ENCODE data around the gene CLRN2. TPM values are rescaled to one million over a fixed set of nuclear protein-coding genes. Genes with fewer than 3 reads are reported as not detected.

The CLRN2 gene
- polyA plus RNA-seq, 1 donor from 2014 or later = not detected

DNA sequence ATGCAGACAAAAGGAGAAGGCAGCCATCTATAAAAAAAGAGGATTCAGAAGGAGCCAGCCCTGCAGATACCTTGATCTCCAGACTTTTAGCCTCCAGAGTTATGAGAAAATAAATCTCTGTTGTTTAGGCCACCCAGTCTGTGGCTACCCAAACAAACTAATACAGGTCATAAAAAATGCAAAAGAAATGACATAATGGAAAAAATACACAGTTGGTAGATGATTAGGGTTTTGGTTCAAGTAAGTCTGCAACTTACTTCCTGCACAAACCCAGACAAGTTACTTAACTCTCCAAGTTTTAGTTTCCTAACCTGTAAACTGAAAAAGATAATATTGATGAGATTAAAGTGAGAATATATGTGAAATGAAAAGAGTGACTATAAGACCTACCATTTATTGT lies 14.4 kb upstream of the CLRN2 start:
- H3K9ac ChIP-seq (ENCODE audit: low read length) = no peak overlapping the region
- H3K79me2 ChIP-seq (replicated peaks; ENCODE audit: insufficient read depth, low read length) = no peaks in the 10 kb centered on the region
- no peaks in the 10 kb centered on the region for H3K9me2 ChIP-seq (ENCODE audit: insufficient read depth, low read length)
- peaks cover 4% of the 10 kb centered on the region for H3K36me3 ChIP-seq (ENCODE audit: insufficient read depth, low read length)
- no peaks in the 10 kb centered on the region for H3F3A ChIP-seq (ENCODE audit: insufficient read depth, low read length, poor library complexity, severe bottlenecking)
- no peaks in the 10 kb centered on the region for H4K20me1 ChIP-seq (ENCODE audit: insufficient read depth)
- TF ChIP-seq TAF1 (IDR thresholded peaks at IDR 0.05; ENCODE audit: low read depth) (no peak), EZH2 (IDR thresholded peaks at IDR 0.05; ENCODE audit: borderline replicate concordance, insufficient read depth, low read length, poor library complexity, severe bottlenecking) (no peak), RAD21 (conservative IDR thresholded peaks at IDR 0.05) (no peak), MXI1 (conservative IDR thresholded peaks at IDR 0.05; ENCODE audit: poor library complexity, severe bottlenecking) (no peak), SMC3 (conservative IDR thresholded peaks at IDR 0.05; ENCODE audit: poor library complexity) (no peak), POLR2AphosphoS5 (IDR thresholded peaks at IDR 0.05) (no peak), EP300 (conservative IDR thresholded peaks at IDR 0.05; ENCODE audit: poor library complexity, severe bottlenecking) (no peak)
- TF ChIP-seq, protein P1, sequence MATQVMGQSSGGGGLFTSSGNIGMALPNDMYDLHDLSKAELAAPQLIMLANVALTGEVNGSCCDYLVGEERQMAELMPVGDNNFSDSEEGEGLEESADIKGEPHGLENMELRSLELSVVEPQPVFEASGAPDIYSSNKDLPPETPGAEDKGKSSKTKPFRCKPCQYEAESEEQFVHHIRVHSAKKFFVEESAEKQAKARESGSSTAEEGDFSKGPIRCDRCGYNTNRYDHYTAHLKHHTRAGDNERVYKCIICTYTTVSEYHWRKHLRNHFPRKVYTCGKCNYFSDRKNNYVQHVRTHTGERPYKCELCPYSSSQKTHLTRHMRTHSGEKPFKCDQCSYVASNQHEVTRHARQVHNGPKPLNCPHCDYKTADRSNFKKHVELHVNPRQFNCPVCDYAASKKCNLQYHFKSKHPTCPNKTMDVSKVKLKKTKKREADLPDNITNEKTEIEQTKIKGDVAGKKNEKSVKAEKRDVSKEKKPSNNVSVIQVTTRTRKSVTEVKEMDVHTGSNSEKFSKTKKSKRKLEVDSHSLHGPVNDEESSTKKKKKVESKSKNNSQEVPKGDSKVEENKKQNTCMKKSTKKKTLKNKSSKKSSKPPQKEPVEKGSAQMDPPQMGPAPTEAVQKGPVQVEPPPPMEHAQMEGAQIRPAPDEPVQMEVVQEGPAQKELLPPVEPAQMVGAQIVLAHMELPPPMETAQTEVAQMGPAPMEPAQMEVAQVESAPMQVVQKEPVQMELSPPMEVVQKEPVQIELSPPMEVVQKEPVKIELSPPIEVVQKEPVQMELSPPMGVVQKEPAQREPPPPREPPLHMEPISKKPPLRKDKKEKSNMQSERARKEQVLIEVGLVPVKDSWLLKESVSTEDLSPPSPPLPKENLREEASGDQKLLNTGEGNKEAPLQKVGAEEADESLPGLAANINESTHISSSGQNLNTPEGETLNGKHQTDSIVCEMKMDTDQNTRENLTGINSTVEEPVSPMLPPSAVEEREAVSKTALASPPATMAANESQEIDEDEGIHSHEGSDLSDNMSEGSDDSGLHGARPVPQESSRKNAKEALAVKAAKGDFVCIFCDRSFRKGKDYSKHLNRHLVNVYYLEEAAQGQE (IDR thresholded peaks at IDR 0.05; ENCODE audit: borderline replicate concordance) = no peak
- TF ChIP-seq, protein P2, sequence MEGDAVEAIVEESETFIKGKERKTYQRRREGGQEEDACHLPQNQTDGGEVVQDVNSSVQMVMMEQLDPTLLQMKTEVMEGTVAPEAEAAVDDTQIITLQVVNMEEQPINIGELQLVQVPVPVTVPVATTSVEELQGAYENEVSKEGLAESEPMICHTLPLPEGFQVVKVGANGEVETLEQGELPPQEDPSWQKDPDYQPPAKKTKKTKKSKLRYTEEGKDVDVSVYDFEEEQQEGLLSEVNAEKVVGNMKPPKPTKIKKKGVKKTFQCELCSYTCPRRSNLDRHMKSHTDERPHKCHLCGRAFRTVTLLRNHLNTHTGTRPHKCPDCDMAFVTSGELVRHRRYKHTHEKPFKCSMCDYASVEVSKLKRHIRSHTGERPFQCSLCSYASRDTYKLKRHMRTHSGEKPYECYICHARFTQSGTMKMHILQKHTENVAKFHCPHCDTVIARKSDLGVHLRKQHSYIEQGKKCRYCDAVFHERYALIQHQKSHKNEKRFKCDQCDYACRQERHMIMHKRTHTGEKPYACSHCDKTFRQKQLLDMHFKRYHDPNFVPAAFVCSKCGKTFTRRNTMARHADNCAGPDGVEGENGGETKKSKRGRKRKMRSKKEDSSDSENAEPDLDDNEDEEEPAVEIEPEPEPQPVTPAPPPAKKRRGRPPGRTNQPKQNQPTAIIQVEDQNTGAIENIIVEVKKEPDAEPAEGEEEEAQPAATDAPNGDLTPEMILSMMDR (IDR thresholded peaks at IDR 0.05; ENCODE audit: poor library complexity, severe bottlenecking) = no peak
- H3K9me3 ChIP-seq (ENCODE audit: low read length) = no peaks in the 10 kb centered on the region
- no peak overlapping the region for H3K4me2 ChIP-seq (ENCODE audit: low read length)
- no peaks in the 10 kb centered on the region for H3K27me3 ChIP-seq (ENCODE audit: insufficient read depth, low read depth, low read length)
- H3K27ac ChIP-seq (ENCODE audit: low read length) = no peak overlapping the region
- H2AFZ ChIP-seq (ENCODE audit: low read depth, low read length) = no peak overlapping the region
- H3K4me3 ChIP-seq (ENCODE audit: low read length) = no peak overlapping the region

DNA sequence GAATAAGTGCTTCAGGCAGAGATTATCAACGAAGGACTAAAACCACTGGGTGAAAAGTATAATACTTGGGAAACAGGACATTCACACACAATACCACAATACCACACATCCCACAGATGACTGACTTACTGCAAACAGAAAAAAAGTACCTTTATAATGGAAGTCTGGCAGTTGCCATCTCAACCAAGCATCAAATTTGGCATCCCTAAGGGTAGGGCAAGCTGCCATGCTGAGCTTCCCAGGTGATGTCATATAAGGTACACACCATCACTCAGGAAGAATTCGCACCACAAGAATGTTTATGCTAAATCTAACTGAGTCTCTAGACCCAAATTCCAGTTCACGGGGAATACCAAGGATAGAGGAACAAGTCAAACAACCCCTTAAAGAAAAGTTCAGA lies 12.2 kb upstream of the CLRN2 start:
- Histone ChIP-seq H3K9ac (ENCODE audit: low read length) (no peak overlapping the region), H3K27ac (ENCODE audit: low read length) (no peak overlapping the region), H3F3A (ENCODE audit: insufficient read depth, low read length, poor library complexity, severe bottlenecking) (no peaks in the 10 kb centered on the region), H3K4me2 (ENCODE audit: low read length) (no peak overlapping the region), H3K36me3 (ENCODE audit: insufficient read depth, low read length) (peaks cover 4% of the 10 kb centered on the region), H3K27me3 (ENCODE audit: insufficient read depth, low read depth, low read length) (no peaks in the 10 kb centered on the region), H4K20me1 (ENCODE audit: insufficient read depth) (no peaks in the 10 kb centered on the region), H3K79me2 (replicated peaks; ENCODE audit: insufficient read depth, low read length) (no peaks in the 10 kb centered on the region), H3K4me3 (ENCODE audit: low read length) (no peak overlapping the region), H2AFZ (ENCODE audit: low read depth, low read length) (no peak overlapping the region), H3K9me2 (ENCODE audit: insufficient read depth, low read length) (no peaks in the 10 kb centered on the region), H3K9me3 (ENCODE audit: low read length) (no peaks in the 10 kb centered on the region)
- TF ChIP-seq RAD21 (conservative IDR thresholded peaks at IDR 0.05) (no peak), EZH2 (IDR thresholded peaks at IDR 0.05; ENCODE audit: borderline replicate concordance, insufficient read depth, low read length, poor library complexity, severe bottlenecking) (no peak), TAF1 (IDR thresholded peaks at IDR 0.05; ENCODE audit: low read depth) (no peak), EP300 (conservative IDR thresholded peaks at IDR 0.05; ENCODE audit: poor library complexity, severe bottlenecking) (no peak), MXI1 (conservative IDR thresholded peaks at IDR 0.05; ENCODE audit: poor library complexity, severe bottlenecking) (no peak), SMC3 (conservative IDR thresholded peaks at IDR 0.05; ENCODE audit: poor library complexity) (no peak), POLR2AphosphoS5 (IDR thresholded peaks at IDR 0.05) (no peak)
- TF ChIP-seq, protein P2 (IDR thresholded peaks at IDR 0.05; ENCODE audit: poor library complexity, severe bottlenecking) = no peak
- TF ChIP-seq, protein P1 (IDR thresholded peaks at IDR 0.05; ENCODE audit: borderline replicate concordance) = no peak
